Measurements from ENCODE around the gene GOLGA6L2. TPM values are rescaled to one million over a fixed set of nuclear protein-coding genes. Genes with fewer than 3 reads are reported as not detected.

The GOLGA6L2 gene
- polyA plus RNA-seq, 1 of the 3 experiments (the other 2 are of a cell fraction), result not detected

- H4K20me1 ChIP-seq (ENCODE audit: insufficient read depth), result no peaks in the 10 kb centered on the region
- no peak overlapping the region for H3K4me3 ChIP-seq (ENCODE audit: low read depth in 2 of 2, low read length in 1 of 2)
- no peaks in the 10 kb centered on the region for H3K36me3 ChIP-seq (replicated peaks in 1 of 2; ENCODE audit: control insufficient read depth in 1 of 2, insufficient read depth in 2 of 2, low read length in 1 of 2)
- H3K4me1 ChIP-seq (ENCODE audit: control insufficient read depth in 1 of 2, insufficient read depth in 2 of 2, low read depth in 1 of 2, low read length in 1 of 2), result no peaks in the 10 kb centered on the region
- no peaks in the 10 kb centered on the region for H3F3A ChIP-seq (replicated peaks; ENCODE audit: insufficient read depth)
- no peak overlapping the region for H2AFZ ChIP-seq (ENCODE audit: low read depth)
- no peaks in the 10 kb centered on the region for H3K79me2 ChIP-seq (ENCODE audit: insufficient read depth)
- H3K4me2 ChIP-seq, result no peak overlapping the region
- no peak overlapping the region for H3K9ac ChIP-seq
- no peak for DNase-seq
- ChIA-PET CTCF (interaction anchor here (2.0 to 5.1 kb wide), 2 partner anchors 14 to 16 kb away, joined by 7 to 21 read pairs; no protein-coding TSS in a partner anchor), POLR2A (no interaction called here)
- WGBS (ENCODE audit: low lambda C conversion rate), result 8% methylated on average over 2 of the region's 2 CpGs
- H3K9me2 ChIP-seq, result no peaks in the 10 kb centered on the region
- no peak overlapping the region for H3K27ac ChIP-seq (ENCODE audit: low read depth in 2 of 2, low read length in 1 of 2)
- TF ChIP-seq TCF12 (IDR thresholded peaks at IDR 0.05) (no peak), RXRA (IDR thresholded peaks at IDR 0.05; ENCODE audit: borderline replicate concordance, low read depth) (no peak), REST (IDR thresholded peaks at IDR 0.05; ENCODE audit: low read depth, low read length) (no peak), YY1 (IDR thresholded peaks at IDR 0.05; ENCODE audit: low read depth) (no peak), FOXM1 (IDR thresholded peaks at IDR 0.05; ENCODE audit: low read depth) (no peak), FOXJ3 (CRISPR knock-in tag; IDR thresholded peaks at IDR 0.05) (no peak), TEAD4 (IDR thresholded peaks at IDR 0.05; ENCODE audit: borderline replicate concordance, insufficient read depth) (no peak), USF1 (IDR thresholded peaks at IDR 0.05; ENCODE audit: borderline replicate concordance, low read depth) (no peak), JUND (IDR thresholded peaks at IDR 0.05) (no peak), ELF1 (IDR thresholded peaks at IDR 0.05) (no peak), MEF2A (IDR thresholded peaks at IDR 0.05; ENCODE audit: borderline replicate concordance, low read depth) (no peak), MAX (IDR thresholded peaks at IDR 0.05; ENCODE audit: low read depth) (no peak), POLR2AphosphoS5 (IDR thresholded peaks at IDR 0.05; ENCODE audit: low read depth, low read length) (no peak)
- no peaks in the 10 kb centered on the region; the same call in 1 of the 2 replicates for H3K27me3 ChIP-seq (ENCODE audit: insufficient read depth)
- no peaks in the 10 kb centered on the region for H3K9me3 ChIP-seq
Measured at GRCh38 chr15:23483821-23484299, 36.8 kb upstream of the GOLGA6L2 start.

GRCh38 chr15:23482764-23483489, 35.9 kb upstream of the GOLGA6L2 start:
- WGBS (ENCODE audit: low lambda C conversion rate), result 7% methylated on average over 3 of the region's 3 CpGs
- Histone ChIP-seq H3K27ac (ENCODE audit: low read depth in 2 of 2, low read length in 1 of 2) (no peak overlapping the region), H3K4me1 (ENCODE audit: control insufficient read depth in 1 of 2, insufficient read depth in 2 of 2, low read depth in 1 of 2, low read length in 1 of 2) (no peaks in the 10 kb centered on the region), H3K4me2 (no peak overlapping the region), H3K27me3 (ENCODE audit: insufficient read depth) (peaks cover 1% of the 10 kb centered on the region; the same call in 1 of the 2 replicates), H3F3A (replicated peaks; ENCODE audit: insufficient read depth) (no peaks in the 10 kb centered on the region), H3K9me2 (no peaks in the 10 kb centered on the region), H3K36me3 (replicated peaks in 1 of 2; ENCODE audit: control insufficient read depth in 1 of 2, insufficient read depth in 2 of 2, low read length in 1 of 2) (no peaks in the 10 kb centered on the region), H2AFZ (ENCODE audit: low read depth) (no peak overlapping the region), H4K20me1 (ENCODE audit: insufficient read depth) (no peaks in the 10 kb centered on the region), H3K79me2 (ENCODE audit: insufficient read depth) (no peaks in the 10 kb centered on the region), H3K4me3 (ENCODE audit: low read depth in 2 of 2, low read length in 1 of 2) (no peak overlapping the region), H3K9ac (no peak overlapping the region), H3K9me3 (no peaks in the 10 kb centered on the region)
- TF ChIP-seq GABPA (IDR thresholded peaks at IDR 0.05; ENCODE audit: low read depth) (no peak), NFIC (IDR thresholded peaks at IDR 0.05; ENCODE audit: borderline replicate concordance) (no peak)
- no peak for DNase-seq
- ChIA-PET POLR2A (no interaction called here), CTCF (interaction anchor here (2.0 to 5.1 kb wide), 2 partner anchors 14 to 16 kb away, joined by 7 to 21 read pairs; no protein-coding TSS in a partner anchor)
